Neural progenitor cell (in vitro differentiated cells): ENCODE measurements around the gene FLACC1.

Experiments
- EZH2 ChIP-seq: fragments of 200-600 bp; sonication (generic); IDR thresholded peaks from 2 replicates; pipeline ENCODE4 v1.6.1; 2017; ENCODE audit warnings: antibody characterized with exemption, mild to moderate bottlenecking, moderate library complexity
- TF ChIP-seq, protein P1 (sequence below): fragments of 200-600 bp; sonication (generic); IDR thresholded peaks from 2 replicates; pipeline ENCODE4 v1.5.1; 2017; ENCODE audit warnings: antibody characterized with exemption, mild to moderate bottlenecking

DNA sequence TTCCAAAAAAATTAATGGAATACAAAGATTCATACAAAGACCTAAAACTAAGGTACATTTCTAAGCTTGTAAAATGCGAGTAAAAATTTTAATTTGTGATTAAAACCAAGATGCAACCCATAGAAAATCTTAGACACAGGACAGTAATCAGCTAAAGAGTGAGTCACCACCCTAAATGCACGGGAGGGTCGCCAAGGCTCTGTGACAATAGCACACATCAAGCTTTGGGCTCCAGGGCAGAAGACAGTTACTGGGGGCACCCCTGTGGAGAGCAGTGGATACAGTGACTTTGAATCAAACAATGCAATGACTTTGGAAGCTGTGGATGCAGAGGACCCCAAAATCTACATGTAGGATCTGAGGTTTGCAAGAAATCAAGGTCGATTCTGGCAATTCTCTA is 7.5 kb downstream of the FLACC1 start:
- TF ChIP-seq, protein P1, sequence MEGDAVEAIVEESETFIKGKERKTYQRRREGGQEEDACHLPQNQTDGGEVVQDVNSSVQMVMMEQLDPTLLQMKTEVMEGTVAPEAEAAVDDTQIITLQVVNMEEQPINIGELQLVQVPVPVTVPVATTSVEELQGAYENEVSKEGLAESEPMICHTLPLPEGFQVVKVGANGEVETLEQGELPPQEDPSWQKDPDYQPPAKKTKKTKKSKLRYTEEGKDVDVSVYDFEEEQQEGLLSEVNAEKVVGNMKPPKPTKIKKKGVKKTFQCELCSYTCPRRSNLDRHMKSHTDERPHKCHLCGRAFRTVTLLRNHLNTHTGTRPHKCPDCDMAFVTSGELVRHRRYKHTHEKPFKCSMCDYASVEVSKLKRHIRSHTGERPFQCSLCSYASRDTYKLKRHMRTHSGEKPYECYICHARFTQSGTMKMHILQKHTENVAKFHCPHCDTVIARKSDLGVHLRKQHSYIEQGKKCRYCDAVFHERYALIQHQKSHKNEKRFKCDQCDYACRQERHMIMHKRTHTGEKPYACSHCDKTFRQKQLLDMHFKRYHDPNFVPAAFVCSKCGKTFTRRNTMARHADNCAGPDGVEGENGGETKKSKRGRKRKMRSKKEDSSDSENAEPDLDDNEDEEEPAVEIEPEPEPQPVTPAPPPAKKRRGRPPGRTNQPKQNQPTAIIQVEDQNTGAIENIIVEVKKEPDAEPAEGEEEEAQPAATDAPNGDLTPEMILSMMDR, result no peak
- no peak for TF ChIP-seq EZH2
